Panc1 (cell line): ENCODE data around the gene TENT5C.

Experiments used
- POLR2AphosphoS5 ChIP-seq: IDR thresholded peaks from 2 replicates; pipeline ENCODE4 v1.6.1; 2012; ENCODE audit warnings: mild to moderate bottlenecking, low read depth, low read length, moderate library complexity
- SIN3A ChIP-seq: IDR thresholded peaks from 2 replicates; pipeline ENCODE4 v1.6.1; 2012; ENCODE audit warnings: low read depth, mild to moderate bottlenecking, low read length, moderate library complexity, borderline replicate concordance; ENCODE audit not compliant: insufficient read depth
- TCF7L2 ChIP-seq: IDR thresholded peaks from 2 replicates; pipeline ENCODE4 v1.6.1; 2011; ENCODE audit warnings: mild to moderate bottlenecking, low read depth, low read length, inconsistent platforms
- TF ChIP-seq, protein P1 (sequence below): fragments of 450-650 bp; IDR thresholded peaks from 2 replicates; pipeline ENCODE4 v1.5.1; 2017; ENCODE audit warnings: mild to moderate bottlenecking
- TF ChIP-seq, protein P2 (sequence below), 2 experiments: IDR thresholded peaks; 2 replicates each; pipeline ENCODE4 v1.6.1; 2011 to 2012; ENCODE audit warnings: low read depth in 2 of 2, control low read depth in 1 of 2, low read length in 1 of 2, mild to moderate bottlenecking in 1 of 2, moderate library complexity in 1 of 2; ENCODE audit not compliant: insufficient read depth in 1 of 2

DNA sequence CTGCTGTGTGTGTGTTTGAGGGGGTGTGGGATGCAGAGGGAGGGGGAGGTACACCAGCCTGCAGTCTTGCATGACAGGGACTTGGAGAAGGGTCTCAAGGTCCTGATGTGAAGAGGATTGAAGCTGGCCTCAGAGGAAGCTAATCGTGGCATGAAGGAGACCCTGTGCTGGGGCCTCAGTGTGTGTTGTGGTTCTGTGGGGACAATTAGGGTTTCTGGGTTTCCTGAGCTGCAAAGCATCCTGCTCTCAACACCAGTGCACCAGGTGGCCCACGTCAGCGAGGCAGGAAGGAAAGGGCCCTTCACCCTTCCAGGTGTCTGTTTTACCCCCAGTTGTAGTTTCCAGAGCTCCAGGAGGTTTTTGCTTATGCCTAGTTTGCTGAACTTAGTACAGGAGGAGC lies 52.8 kb downstream of the TENT5C start:
- TF ChIP-seq, protein P1, sequence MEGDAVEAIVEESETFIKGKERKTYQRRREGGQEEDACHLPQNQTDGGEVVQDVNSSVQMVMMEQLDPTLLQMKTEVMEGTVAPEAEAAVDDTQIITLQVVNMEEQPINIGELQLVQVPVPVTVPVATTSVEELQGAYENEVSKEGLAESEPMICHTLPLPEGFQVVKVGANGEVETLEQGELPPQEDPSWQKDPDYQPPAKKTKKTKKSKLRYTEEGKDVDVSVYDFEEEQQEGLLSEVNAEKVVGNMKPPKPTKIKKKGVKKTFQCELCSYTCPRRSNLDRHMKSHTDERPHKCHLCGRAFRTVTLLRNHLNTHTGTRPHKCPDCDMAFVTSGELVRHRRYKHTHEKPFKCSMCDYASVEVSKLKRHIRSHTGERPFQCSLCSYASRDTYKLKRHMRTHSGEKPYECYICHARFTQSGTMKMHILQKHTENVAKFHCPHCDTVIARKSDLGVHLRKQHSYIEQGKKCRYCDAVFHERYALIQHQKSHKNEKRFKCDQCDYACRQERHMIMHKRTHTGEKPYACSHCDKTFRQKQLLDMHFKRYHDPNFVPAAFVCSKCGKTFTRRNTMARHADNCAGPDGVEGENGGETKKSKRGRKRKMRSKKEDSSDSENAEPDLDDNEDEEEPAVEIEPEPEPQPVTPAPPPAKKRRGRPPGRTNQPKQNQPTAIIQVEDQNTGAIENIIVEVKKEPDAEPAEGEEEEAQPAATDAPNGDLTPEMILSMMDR: no peak
- no peak for TF ChIP-seq TCF7L2
- no peak for TF ChIP-seq SIN3A
- TF ChIP-seq POLR2AphosphoS5: no peak
- TF ChIP-seq, protein P2, sequence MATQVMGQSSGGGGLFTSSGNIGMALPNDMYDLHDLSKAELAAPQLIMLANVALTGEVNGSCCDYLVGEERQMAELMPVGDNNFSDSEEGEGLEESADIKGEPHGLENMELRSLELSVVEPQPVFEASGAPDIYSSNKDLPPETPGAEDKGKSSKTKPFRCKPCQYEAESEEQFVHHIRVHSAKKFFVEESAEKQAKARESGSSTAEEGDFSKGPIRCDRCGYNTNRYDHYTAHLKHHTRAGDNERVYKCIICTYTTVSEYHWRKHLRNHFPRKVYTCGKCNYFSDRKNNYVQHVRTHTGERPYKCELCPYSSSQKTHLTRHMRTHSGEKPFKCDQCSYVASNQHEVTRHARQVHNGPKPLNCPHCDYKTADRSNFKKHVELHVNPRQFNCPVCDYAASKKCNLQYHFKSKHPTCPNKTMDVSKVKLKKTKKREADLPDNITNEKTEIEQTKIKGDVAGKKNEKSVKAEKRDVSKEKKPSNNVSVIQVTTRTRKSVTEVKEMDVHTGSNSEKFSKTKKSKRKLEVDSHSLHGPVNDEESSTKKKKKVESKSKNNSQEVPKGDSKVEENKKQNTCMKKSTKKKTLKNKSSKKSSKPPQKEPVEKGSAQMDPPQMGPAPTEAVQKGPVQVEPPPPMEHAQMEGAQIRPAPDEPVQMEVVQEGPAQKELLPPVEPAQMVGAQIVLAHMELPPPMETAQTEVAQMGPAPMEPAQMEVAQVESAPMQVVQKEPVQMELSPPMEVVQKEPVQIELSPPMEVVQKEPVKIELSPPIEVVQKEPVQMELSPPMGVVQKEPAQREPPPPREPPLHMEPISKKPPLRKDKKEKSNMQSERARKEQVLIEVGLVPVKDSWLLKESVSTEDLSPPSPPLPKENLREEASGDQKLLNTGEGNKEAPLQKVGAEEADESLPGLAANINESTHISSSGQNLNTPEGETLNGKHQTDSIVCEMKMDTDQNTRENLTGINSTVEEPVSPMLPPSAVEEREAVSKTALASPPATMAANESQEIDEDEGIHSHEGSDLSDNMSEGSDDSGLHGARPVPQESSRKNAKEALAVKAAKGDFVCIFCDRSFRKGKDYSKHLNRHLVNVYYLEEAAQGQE (IDR thresholded peaks at IDR 0.05; ENCODE audit: insufficient read depth in 1 of 2, low read depth in 2 of 2, low read length in 1 of 2): no peak
